Embryonic facial prominence (tissue), 1 donor: ENCODE data around the gene DDIT4.
A peak's percentile ranks its signal among the peaks of the same experiment; 100 is the strongest.
"Not testable (repeated sequence)": the region's sequence is repeated elsewhere in the genome, so short reads cannot be mapped to it uniquely, and the experiment has no call there.

Source experiments
- DNase-seq: peaks from one replicate; pipeline ENCODE4 v3.0.0-alpha.2; 2016; ENCODE audit errors: extremely low spot score

The DDIT4 gene

GRCh38 chr10:72249176-72249862 is 24.4 kb upstream of the DDIT4 start:
- DNase-seq, result not testable (repeated sequence)

- DNase-seq, result no peak
Observed at GRCh38 chr10:72250666-72251065, 23.1 kb upstream of the DDIT4 start.

GRCh38 chr10:72251635-72252034 is 22.1 kb upstream of the DDIT4 start:
- DNase-seq, result no peak

GRCh38 chr10:72252972-72253371 is 20.8 kb upstream of the DDIT4 start:
- DNase-seq, result no peak

DNA sequence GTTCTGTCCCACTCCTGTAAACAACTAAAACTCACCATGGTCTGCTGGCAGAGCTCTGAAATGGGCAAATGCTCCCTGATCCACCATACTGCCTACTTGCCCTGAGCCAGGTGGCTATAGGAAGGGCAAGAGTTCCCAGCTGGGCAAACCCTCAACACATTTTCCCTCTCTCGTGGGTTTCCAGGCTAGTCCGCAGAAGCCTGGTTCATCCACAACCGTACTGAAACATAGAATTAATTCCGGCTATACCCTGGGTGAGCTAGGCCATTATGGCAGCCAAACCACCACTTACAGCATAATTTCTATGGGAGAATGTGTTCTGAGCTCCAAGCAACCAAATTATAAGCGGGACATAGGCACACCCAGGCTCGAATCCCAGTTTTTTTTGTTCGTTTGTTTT is 20.1 kb upstream of the DDIT4 start:
- DNase-seq, result no peak

- no peak for DNase-seq
Observed at GRCh38 chr10:72254813-72255568, 18.7 kb upstream of the DDIT4 start.

DNA sequence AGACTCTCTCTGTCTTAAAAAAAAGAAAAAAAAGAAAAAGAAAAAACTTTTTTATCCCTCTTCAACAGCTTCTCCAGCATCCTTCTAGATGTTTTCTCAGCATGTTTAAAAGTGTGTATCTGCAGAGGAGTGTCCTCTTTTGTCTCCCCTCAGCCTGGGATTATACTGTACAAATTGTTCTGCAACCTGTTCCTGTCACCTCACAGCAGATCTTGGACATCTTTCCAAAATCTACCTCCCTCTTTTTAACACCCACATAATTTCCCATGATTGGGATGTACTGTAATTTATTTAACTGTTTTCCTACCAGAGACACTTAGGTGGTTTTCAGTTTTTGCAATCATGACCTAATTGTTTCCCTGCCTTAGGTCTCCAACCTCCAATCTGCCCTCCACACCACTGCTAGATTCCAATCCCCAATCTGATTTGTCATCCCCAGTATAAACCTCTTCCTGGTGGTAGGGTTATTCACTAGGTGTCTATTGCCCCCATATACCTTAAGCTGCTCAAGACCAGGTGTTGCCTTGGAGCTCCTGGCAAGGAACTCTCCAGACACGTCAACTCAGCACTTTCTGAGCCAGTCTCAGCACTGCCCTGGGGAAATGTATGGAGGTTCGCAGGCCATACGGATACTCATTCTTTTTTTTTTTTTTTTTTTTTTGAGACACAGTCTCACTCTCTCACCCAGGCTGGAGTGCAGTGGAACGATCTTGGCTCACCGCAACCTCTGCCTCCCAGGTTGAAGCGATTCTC is 17.6 kb upstream of the DDIT4 start:
- no peak for DNase-seq

DNA sequence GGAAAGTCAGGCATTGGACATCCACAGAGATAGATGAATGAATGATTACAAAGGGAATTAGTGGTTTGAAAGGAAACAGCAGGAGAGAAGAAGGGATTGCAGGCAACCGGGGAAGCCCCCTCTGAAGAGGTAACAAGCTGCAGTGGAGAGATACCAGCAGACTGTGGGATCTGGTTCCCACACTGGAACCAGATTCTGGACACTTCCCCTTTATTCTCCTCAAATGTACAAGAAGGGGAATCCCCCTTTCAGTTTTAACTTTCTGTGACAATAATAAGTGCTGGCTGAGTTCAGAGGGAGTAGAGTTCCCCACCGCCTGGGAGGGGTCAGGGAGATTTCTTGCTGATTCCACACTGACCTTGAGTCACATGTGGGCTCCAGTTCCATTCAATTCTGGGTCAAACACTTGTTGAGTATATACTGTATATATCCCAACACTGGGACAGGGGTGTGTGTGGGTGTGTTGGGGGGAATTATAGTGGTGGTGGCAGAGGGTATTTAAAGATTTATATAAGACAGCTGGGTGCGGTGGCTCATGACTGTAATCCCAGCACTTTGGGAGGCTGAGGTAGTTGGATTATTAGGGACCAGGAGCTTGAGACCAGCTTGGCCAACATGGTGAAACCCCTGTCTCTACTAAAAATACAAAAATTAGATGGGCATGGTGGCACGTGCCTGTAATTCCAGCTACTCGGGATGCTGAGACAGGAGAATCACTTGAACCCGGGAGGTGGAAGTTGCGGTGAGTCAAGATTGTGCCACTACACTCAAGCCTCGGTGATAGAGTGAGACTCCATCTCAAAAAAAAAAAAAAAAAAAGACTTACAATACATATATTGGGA is 16.5 kb upstream of the DDIT4 start:
- DNase-seq, result no peak

GRCh38 chr10:72258617-72259016 is 15.1 kb upstream of the DDIT4 start:
- DNase-seq, result no peak

GRCh38 chr10:72259491-72260238 is 14.1 kb upstream of the DDIT4 start:
- DNase-seq, result peak; percentile 86

DNA sequence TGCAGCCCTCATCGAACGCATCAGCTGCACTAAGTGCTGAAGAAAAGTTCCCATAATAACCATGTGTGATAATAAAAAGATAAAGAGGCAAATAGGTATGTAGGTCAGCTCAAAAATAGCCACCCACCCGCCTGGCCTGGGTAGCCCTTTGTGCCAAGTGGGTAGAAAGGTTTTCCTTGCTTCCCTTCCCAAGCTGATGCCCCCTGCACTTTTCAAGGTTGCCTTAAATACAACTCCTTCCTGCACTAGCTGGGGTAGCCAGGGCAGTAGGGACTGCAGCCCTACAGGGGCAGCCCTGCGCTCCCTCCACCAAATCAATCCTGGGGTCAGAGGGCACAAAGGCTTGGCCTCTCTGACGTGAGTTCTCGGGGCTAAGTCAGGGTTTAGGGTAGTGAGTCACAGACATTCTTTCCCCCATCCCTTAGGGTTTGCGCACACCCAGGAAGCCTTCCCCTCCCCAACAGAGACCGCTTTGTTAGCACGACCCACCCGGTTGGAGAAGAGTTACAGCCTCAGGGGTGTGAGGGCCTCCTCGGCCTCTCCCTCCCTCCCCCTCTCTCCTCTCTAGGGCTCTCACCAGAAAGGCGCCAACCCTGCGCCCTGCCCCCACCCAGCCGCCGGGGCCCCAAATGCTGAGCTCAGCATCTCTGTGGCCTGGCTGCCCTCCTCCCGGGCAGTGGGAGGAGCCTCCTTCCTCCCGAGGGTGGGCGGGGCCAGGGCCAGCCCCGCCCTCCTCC is 13.3 kb upstream of the DDIT4 start:
- no peak for DNase-seq

- peak; percentile 83 for DNase-seq
Observed at GRCh38 chr10:72260976-72261783, 12.5 kb upstream of the DDIT4 start.

DNA sequence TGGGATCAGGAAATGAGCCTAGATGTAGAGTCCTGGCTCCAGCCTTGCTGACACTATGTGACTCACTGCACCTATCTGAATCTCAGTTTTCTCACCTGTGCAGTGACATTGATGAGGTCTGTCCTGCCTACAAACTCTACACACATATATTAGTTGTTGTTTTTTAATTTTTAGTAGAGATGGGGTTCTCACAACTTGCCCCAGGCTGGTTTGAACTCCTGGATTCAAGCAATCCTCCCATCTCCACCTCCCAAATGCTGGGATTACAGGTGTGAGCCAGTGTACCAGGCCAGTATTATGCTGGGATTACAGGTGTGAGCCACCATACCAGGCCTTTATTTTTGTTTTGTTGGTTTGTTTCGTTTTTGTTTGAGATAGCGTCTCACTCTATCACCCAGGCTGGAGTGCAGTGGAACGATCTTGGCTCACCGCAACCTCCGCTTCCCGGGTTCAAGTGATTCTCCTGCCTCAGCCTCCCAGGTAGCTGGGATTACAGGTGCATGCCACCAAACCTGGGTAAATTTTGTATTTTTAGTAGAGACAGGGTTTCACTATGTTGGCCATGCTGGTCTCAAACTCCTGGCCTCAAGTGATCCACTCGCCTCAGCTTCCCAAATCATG is 11.8 kb upstream of the DDIT4 start:
- no peak for DNase-seq

DNA sequence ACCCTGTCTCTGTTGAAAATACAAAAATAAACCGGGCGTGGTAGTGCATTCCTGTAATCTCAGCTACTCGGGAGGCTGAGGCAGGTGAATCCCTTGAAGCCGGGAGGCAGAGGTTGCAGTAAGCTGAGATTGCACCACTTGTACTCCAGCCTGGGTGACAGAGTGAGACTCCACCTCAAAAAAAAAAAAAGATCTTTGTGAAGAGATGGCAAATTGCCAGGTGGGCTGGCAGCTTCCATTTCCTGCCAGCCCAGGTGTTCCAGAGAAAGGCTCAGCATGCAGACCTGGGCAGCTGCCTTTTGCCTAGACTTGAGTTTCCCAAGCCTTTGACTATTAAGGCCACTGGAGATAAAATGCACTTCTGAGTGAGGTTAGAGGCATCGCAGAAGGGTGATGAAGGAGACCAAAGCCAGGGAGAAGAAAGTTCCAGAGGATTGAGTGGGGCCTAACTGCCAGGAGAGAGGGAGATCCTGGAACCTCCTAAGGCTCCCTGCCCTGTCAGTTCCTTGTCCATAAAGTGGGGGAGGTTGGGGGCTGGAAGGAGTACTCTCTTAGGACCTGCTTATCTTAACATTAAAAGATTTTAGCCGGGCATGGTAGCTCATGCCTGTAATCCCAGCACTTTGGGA is 10.0 kb upstream of the DDIT4 start:
- no peak for DNase-seq

- DNase-seq, result no peak
Observed at GRCh38 chr10:72264536-72264935, 9.2 kb upstream of the DDIT4 start.

DNA sequence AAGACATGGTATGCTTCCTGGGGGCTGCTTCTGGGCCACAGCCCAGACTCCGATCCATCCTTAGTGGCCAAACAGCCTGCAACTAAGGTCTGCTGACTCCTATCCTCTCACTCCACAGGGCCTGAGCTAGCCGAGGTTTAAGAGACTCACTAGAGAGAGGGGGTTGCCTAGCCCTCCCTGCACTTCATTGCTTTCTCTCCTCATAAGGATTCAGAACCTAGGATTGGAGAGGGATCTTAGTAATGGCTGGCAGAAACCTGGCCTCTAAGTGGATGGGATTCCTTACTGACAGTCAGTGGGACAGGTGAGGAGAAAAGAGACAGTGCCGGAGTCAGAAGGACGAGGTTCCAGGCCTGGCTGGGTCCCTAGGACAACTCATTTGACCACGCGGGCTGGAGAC is 8.2 kb upstream of the DDIT4 start:
- no peak for DNase-seq

- DNase-seq, result no peak
Observed at GRCh38 chr10:72265990-72266865, 7.5 kb upstream of the DDIT4 start.

- DNase-seq, result no peak
Observed at GRCh38 chr10:72267381-72267780, 6.3 kb upstream of the DDIT4 start.
